Measurements from ENCODE around the gene BDKRB2. TPM values are rescaled to one million over a fixed set of nuclear protein-coding genes. Genes with fewer than 3 reads are reported as not detected.

The BDKRB2 gene
- total RNA-seq, 1 experiment from 2014 or later: 0.15 TPM

DNA sequence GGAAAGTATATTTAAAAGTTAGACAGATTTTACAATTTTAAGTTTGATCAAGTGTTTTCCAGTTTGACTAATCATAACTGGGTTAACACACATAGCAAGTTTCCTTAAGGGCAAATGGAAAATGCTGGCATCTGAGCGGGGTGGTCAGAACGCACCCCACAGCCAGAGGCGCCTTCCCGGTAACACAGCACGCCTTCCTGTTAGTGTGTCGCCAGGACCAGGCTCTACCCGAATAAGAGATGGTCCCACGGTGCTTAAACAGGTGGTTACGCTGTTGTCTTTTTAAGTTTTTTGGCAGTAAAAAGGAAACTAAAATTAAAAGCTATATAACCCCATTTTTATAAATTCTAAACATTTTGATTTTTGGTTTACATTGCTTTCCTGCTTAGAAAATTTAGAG lies 79.4 kb downstream of the BDKRB2 start:
- Histone ChIP-seq H2AFZ (ENCODE audit: low read length) (no peak overlapping the region), H3K27me3 (ENCODE audit: insufficient read depth, low read length) (no peaks in the 10 kb centered on the region), H4K8ac (replicated peaks; ENCODE audit: insufficient read length, low read depth, low read length) (no peak overlapping the region), H3K9ac (ENCODE audit: extremely low read depth, insufficient read length, low read length) (no peak overlapping the region), H2BK15ac (ENCODE audit: low read depth, low read length) (no peak overlapping the region), H3K4me2 (ENCODE audit: insufficient read depth, insufficient read length, low read length) (no peak overlapping the region), H3K9me3 (ENCODE audit: control insufficient read depth, low read depth, low read length) (no peaks in the 10 kb centered on the region), H3K56ac (ENCODE audit: insufficient read length, low read depth, low read length) (no peak overlapping the region), H4K5ac (ENCODE audit: insufficient read length, low read depth, low read length) (no peak overlapping the region), H2AK5ac (ENCODE audit: insufficient read length, low read length) (no peak overlapping the region), H3K14ac (ENCODE audit: insufficient read depth, low read length) (no peak overlapping the region), H4K20me1 (ENCODE audit: control insufficient read depth, insufficient read depth, insufficient read length) (no peaks in the 10 kb centered on the region), H3T11ph (ENCODE audit: low read length) (no peak overlapping the region), H4K91ac (ENCODE audit: insufficient read length, low read depth, low read length) (no peak overlapping the region), H3K23me2 (ENCODE audit: insufficient read length, low read depth, low read length, poor library complexity, severe bottlenecking) (no peaks in the 10 kb centered on the region), H2BK12ac (ENCODE audit: insufficient read length, low read depth, low read length) (no peak overlapping the region), H3K18ac (ENCODE audit: insufficient read length, low read depth, low read length) (no peak overlapping the region), H3K27ac (ENCODE audit: insufficient read length, low read depth, low read length) (no peak overlapping the region), H3K79me1 (ENCODE audit: insufficient read depth, low read depth, low read length, poor library complexity, severe bottlenecking) (no peaks in the 10 kb centered on the region), H3K4me1 (ENCODE audit: insufficient read depth, low read length) (no peaks in the 10 kb centered on the region), H3K4ac (ENCODE audit: low read depth, low read length) (no peak overlapping the region), H2BK120ac (ENCODE audit: low read depth, low read length, poor library complexity, severe bottlenecking) (no peak overlapping the region), H3K23ac (ENCODE audit: insufficient read length, low read depth, low read length) (no peak overlapping the region), H2BK20ac (ENCODE audit: low read depth, low read length, poor library complexity, severe bottlenecking) (no peak overlapping the region), H3K79me2 (ENCODE audit: insufficient read depth, low read length) (no peaks in the 10 kb centered on the region), H2BK5ac (ENCODE audit: insufficient read length, low read length) (no peak overlapping the region)
- H3K36me3 Mint-ChIP-seq (ENCODE audit: insufficient read depth in 1 of 3, low read depth in 3 of 3): peaks cover 0 to 14% (median 8%) of the 10 kb centered on the region in 3 experiments; a peak in 5 of 7 replicates
- H3K9me3 Mint-ChIP-seq: 0 out of 5 replicates have a peak, but pooled peaks cover 0 to 2% of the 10 kb centered on the region in 2 experiments
- no CpG with 5 or more reads among the region's 9 CpGs for WGBS (ENCODE audit: extremely low coverage, insufficient read length, low lambda C conversion rate)
- DNase-seq: no peak
- no peak overlapping the region for H3K4me3 Mint-ChIP-seq
- no peak overlapping the region for H3K27ac Mint-ChIP-seq
- TF ChIP-seq, protein P1, sequence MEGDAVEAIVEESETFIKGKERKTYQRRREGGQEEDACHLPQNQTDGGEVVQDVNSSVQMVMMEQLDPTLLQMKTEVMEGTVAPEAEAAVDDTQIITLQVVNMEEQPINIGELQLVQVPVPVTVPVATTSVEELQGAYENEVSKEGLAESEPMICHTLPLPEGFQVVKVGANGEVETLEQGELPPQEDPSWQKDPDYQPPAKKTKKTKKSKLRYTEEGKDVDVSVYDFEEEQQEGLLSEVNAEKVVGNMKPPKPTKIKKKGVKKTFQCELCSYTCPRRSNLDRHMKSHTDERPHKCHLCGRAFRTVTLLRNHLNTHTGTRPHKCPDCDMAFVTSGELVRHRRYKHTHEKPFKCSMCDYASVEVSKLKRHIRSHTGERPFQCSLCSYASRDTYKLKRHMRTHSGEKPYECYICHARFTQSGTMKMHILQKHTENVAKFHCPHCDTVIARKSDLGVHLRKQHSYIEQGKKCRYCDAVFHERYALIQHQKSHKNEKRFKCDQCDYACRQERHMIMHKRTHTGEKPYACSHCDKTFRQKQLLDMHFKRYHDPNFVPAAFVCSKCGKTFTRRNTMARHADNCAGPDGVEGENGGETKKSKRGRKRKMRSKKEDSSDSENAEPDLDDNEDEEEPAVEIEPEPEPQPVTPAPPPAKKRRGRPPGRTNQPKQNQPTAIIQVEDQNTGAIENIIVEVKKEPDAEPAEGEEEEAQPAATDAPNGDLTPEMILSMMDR (conservative IDR thresholded peaks at IDR 0.05): no peak
- peaks cover 15 to 20% of the 10 kb centered on the region in 2 experiments; a peak in 3 of 4 replicates for H3K4me1 Mint-ChIP-seq
- H3K27me3 Mint-ChIP-seq (ENCODE audit: low read depth): no peaks in the 10 kb centered on the region
